ENCODE data around the gene RHOD.

Gene RHOD, protein sequence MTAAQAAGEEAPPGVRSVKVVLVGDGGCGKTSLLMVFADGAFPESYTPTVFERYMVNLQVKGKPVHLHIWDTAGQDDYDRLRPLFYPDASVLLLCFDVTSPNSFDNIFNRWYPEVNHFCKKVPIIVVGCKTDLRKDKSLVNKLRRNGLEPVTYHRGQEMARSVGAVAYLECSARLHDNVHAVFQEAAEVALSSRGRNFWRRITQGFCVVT

DNA sequence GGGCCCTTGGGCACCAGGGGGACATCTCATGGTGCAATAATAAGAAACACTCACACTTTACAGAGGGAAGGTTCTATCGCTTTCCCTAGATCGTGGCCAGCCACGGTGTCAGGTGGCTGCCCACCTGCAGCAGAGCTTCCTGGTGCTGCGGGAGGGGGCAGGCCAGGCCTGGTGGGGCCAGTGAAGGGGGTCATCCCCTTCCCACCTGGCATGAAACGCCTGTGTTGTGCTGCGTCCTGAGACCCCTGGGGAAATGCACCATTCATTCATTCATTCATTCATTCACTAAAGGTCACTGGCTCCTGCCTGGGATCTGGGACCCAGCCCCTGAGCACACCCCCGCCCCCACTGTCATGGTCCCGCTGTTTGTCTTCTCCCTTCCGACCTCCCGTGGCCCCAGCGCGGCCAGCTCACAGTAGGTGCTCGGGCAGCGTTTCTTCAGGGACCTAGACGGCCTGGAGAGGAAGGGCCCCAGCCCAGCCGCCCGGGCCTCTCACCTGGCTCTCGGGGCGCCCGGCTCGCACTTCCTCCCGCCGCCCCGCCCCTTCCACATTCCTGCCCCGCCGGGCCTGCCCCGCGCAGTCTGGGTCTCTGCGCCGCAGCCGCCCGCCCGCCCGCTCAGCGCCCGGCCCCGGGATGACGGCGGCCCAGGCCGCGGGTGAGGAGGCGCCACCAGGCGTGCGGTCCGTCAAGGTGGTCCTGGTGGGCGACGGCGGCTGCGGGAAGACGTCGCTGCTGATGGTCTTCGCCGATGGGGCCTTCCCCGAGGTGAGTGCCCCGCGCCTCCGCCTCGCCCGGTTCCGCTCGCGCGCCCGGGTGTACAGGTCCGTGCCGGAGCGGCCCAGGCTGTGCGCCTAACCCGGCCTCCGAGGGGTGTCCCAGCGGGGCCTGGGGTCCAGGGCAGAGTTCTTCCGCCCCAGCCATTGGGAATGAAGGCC lies at the start of gene RHOD:
Gene RHOD (plus strand): TSS at position 581 of the 938 bp plus-strand sequence. CDS start 56 bp downstream, at position 637.
- no peaks in the 10 kb centered on the region for H3K9me3 Mint-ChIP-seq
- H3K27me3 Mint-ChIP-seq (ENCODE audit: low read depth, poor library complexity): peaks cover 34% of the 10 kb centered on the region
- H3K27ac Mint-ChIP-seq: peak within 1 kb of the TSS; percentile 83
- TF ChIP-seq, protein P1, sequence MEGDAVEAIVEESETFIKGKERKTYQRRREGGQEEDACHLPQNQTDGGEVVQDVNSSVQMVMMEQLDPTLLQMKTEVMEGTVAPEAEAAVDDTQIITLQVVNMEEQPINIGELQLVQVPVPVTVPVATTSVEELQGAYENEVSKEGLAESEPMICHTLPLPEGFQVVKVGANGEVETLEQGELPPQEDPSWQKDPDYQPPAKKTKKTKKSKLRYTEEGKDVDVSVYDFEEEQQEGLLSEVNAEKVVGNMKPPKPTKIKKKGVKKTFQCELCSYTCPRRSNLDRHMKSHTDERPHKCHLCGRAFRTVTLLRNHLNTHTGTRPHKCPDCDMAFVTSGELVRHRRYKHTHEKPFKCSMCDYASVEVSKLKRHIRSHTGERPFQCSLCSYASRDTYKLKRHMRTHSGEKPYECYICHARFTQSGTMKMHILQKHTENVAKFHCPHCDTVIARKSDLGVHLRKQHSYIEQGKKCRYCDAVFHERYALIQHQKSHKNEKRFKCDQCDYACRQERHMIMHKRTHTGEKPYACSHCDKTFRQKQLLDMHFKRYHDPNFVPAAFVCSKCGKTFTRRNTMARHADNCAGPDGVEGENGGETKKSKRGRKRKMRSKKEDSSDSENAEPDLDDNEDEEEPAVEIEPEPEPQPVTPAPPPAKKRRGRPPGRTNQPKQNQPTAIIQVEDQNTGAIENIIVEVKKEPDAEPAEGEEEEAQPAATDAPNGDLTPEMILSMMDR (IDR thresholded peaks at IDR 0.05): no peak
- peaks cover 28% of the 10 kb centered on the region for H3K4me1 Mint-ChIP-seq
- DNase-seq: peak; percentile 78
- H3K4me3 Mint-ChIP-seq: peak within 1 kb of the TSS; percentile 73
- no peaks in the 10 kb centered on the region for H3K36me3 Mint-ChIP-seq (ENCODE audit: low read depth)

DNA sequence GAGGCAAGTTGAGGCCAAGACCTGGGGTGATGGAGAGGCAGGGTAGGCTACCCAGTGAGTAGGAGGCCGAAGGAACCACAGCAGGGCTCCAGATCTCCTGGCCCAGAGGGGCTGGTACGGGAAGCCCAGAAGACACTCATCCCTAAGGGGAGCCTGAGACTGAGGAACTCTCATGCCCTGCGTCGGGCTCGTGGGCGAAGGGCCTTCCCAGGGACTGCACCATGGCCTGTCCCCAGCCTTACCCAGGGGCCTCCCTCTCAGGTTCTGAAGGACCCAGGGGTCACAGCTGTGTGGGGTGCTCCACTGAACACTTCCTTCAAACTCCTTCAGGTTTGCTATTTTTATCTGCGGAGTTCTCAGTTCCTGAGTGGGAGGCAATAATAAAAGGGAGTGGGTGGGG lies 49.5 kb upstream of the RHOD start:
- TF ChIP-seq, protein P1 (IDR thresholded peaks at IDR 0.05): no peak
- Mint-ChIP-seq H3K4me3 (no peak overlapping the region), H3K4me1 (peaks cover 32% of the 10 kb centered on the region), H3K27ac (no peak overlapping the region), H3K9me3 (no peaks in the 10 kb centered on the region), H3K27me3 (ENCODE audit: low read depth, poor library complexity) (peaks cover 18% of the 10 kb centered on the region), H3K36me3 (ENCODE audit: low read depth) (no peaks in the 10 kb centered on the region)
- no peak for DNase-seq

DNA sequence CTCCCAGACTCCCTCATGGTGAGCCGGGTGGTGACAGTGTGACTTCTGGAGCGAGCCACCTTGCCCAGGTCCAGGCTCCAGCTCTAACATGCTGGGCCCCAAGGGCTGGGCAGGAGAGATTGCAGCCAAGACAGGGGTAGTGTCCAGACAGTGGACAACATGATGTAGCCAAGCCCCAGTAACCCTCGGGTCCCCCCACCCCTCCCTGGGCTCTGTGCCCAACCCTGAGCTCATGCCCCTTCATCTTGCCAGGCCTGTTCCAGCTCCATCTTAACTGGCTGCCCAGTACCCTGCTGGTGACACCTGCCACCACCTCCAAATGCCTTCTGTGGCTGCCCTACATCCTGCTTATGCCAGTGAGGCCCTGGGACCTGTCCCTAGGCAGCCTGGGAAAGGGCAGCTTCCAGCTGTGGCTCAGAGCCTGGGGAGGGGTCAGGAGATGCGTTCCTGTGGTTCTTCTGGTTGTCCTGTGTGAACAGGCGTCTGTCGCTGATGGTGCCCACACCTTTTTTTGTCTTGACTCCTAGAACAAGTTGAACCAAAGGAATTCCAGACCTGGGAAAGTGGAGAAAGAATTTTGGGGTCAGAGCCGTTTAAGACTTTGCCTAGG lies 46.2 kb upstream of the RHOD start:
- TF ChIP-seq, protein P1 (IDR thresholded peaks at IDR 0.05): no peak
- Mint-ChIP-seq H3K9me3 (no peaks in the 10 kb centered on the region), H3K27ac (no peak overlapping the region), H3K4me3 (no peak overlapping the region), H3K27me3 (ENCODE audit: low read depth, poor library complexity) (peaks cover 23% of the 10 kb centered on the region), H3K4me1 (peaks cover 46% of the 10 kb centered on the region), H3K36me3 (ENCODE audit: low read depth) (no peaks in the 10 kb centered on the region)
- DNase-seq: no peak

DNA sequence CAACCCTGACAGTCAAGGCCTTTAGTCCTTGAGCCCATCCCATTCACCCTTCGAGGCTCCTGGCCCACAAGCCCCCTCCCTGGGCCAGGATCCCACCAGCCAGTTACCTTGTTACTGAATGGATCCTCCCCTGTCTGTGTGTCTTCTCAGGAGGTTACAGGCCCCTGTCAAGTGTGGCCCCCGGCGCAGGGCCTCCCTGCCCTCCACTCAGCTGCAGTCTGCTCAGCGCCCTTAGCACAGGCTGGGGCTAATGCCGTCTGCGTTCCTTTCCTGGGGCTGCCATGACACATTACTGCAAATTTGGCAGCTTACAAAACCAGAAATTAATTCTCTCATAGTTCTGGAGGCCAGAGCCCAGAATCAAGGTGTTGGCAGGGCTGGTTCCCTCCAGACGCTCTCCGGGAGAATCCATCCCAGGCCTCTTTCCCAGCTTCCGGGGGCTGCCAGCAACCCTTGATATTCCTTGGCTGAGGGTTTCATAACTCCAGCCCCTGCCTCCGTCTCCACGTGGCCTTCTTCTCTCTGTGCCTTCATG lies 43.1 kb upstream of the RHOD start:
- H3K36me3 Mint-ChIP-seq (ENCODE audit: low read depth): no peaks in the 10 kb centered on the region
- H3K4me3 Mint-ChIP-seq: no peak overlapping the region
- H3K9me3 Mint-ChIP-seq: peaks cover under 1% of the 10 kb centered on the region
- no peak for DNase-seq
- TF ChIP-seq, protein P1 (IDR thresholded peaks at IDR 0.05): no peak
- no peak overlapping the region for H3K27ac Mint-ChIP-seq
- H3K27me3 Mint-ChIP-seq (ENCODE audit: low read depth, poor library complexity): peaks cover 22% of the 10 kb centered on the region
- peaks cover 30% of the 10 kb centered on the region for H3K4me1 Mint-ChIP-seq

DNA sequence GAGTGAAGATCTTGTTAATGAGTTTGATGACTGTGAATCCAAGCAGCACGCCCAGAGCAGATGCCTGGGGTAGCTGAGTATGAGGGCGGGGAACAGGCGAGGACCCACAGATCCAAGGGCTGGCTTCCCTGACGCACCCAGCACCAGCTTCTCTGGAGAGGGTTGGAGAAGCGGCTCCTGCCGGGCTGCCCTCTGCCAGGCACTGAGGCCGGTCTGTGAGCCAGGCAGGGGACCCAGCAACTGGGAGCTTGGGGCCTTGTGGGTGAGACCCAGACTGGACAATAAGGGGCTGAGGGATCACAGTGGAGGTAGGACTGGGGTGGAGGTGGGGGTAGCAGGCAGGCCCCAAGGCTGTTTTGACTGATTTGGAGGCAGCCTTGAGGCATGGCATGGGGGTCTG lies 42.3 kb upstream of the RHOD start:
- H3K9me3 Mint-ChIP-seq: peaks cover 5% of the 10 kb centered on the region
- peaks cover 23% of the 10 kb centered on the region for H3K27me3 Mint-ChIP-seq (ENCODE audit: low read depth, poor library complexity)
- H3K27ac Mint-ChIP-seq: no peak overlapping the region
- no peak for DNase-seq
- TF ChIP-seq, protein P1 (IDR thresholded peaks at IDR 0.05): no peak
- H3K36me3 Mint-ChIP-seq (ENCODE audit: low read depth): no peaks in the 10 kb centered on the region
- H3K4me3 Mint-ChIP-seq: no peak overlapping the region
- H3K4me1 Mint-ChIP-seq: peaks cover 27% of the 10 kb centered on the region

All from nephron progenitor cell (in vitro differentiated cells).